Panc1 (cell line): ENCODE data around the gene GNG7.

Experiments
- CTCF ChIP-seq: fragments of 450-650 bp; IDR thresholded peaks from 2 replicates; pipeline ENCODE4 v1.5.1; 2017; ENCODE audit warnings: mild to moderate bottlenecking
- TCF7L2 ChIP-seq: IDR thresholded peaks from 2 replicates; pipeline ENCODE4 v1.6.1; 2011; ENCODE audit warnings: mild to moderate bottlenecking, low read depth, low read length, inconsistent platforms
- TF ChIP-seq, protein P1 (sequence below), 2 experiments: IDR thresholded peaks; 2 replicates each; pipeline ENCODE4 v1.6.1; 2011 to 2012; ENCODE audit warnings: low read depth in 2 of 2, control low read depth in 1 of 2, low read length in 1 of 2, mild to moderate bottlenecking in 1 of 2, moderate library complexity in 1 of 2; ENCODE audit not compliant: insufficient read depth in 1 of 2

DNA sequence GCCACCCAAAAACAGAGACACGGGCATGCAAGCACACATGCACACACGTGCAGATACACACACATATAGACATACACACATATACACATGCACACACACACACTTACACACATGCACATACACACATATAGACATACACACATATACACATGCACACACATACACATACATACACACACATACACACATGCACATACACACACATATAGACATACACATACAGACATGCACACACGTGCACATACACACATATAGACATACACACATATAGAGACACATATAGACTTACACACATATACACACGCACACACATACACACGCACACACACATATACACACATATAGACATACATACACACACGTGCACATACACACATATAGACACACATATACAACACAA is 134.5 kb downstream of the GNG7 start:
- TF ChIP-seq CTCF (no peak), TCF7L2 (no peak)
- TF ChIP-seq, protein P1, sequence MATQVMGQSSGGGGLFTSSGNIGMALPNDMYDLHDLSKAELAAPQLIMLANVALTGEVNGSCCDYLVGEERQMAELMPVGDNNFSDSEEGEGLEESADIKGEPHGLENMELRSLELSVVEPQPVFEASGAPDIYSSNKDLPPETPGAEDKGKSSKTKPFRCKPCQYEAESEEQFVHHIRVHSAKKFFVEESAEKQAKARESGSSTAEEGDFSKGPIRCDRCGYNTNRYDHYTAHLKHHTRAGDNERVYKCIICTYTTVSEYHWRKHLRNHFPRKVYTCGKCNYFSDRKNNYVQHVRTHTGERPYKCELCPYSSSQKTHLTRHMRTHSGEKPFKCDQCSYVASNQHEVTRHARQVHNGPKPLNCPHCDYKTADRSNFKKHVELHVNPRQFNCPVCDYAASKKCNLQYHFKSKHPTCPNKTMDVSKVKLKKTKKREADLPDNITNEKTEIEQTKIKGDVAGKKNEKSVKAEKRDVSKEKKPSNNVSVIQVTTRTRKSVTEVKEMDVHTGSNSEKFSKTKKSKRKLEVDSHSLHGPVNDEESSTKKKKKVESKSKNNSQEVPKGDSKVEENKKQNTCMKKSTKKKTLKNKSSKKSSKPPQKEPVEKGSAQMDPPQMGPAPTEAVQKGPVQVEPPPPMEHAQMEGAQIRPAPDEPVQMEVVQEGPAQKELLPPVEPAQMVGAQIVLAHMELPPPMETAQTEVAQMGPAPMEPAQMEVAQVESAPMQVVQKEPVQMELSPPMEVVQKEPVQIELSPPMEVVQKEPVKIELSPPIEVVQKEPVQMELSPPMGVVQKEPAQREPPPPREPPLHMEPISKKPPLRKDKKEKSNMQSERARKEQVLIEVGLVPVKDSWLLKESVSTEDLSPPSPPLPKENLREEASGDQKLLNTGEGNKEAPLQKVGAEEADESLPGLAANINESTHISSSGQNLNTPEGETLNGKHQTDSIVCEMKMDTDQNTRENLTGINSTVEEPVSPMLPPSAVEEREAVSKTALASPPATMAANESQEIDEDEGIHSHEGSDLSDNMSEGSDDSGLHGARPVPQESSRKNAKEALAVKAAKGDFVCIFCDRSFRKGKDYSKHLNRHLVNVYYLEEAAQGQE (IDR thresholded peaks at IDR 0.05; ENCODE audit: insufficient read depth in 1 of 2, low read depth in 2 of 2, low read length in 1 of 2): no peak
